ENCODE measurements around the gene PXN. TPM values are rescaled to one million over a fixed set of nuclear protein-coding genes. Genes with fewer than 3 reads are reported as not detected.
A peak's percentile ranks its signal among the peaks of the same experiment; 100 is the strongest.
"Not testable (repeated sequence)": the region's sequence is repeated elsewhere in the genome, so short reads cannot be mapped to it uniquely, and the experiment has no call there.

PXN gene
- total RNA-seq, 1 experiment from 2014 or later: 44.2 TPM

GRCh38 chr12:120254809-120255208, 10.7 kb downstream of the PXN start:
- peaks cover 70% of the 10 kb centered on the region for H3K4me1 ChIP-seq (replicated peaks)
- H3K4me3 ChIP-seq: no peak overlapping the region
- no peak overlapping the region for H3K27ac ChIP-seq
- no peaks in the 10 kb centered on the region for H3K9me3 ChIP-seq (replicated peaks)
- H3K27me3 ChIP-seq (replicated peaks): no peaks in the 10 kb centered on the region
- H3K36me3 ChIP-seq: peaks cover 25% of the 10 kb centered on the region
- no peak for DNase-seq (ENCODE audit: low read depth in 1 of 2, low spot score in 2 of 2)

GRCh38 chr12:120253313-120253712, 12.2 kb downstream of the PXN start:
- H3K4me1 ChIP-seq (replicated peaks): peaks cover 70% of the 10 kb centered on the region
- not testable (repeated sequence) for DNase-seq (ENCODE audit: low read depth in 1 of 2, low spot score in 2 of 2); H3K4me3 ChIP-seq; H3K27me3 ChIP-seq (replicated peaks); H3K27ac ChIP-seq; H3K9me3 ChIP-seq (replicated peaks)
- peaks cover 24% of the 10 kb centered on the region for H3K36me3 ChIP-seq

- Histone ChIP-seq H3K36me3 (peaks cover 24% of the 10 kb centered on the region), H3K4me3 (no peak overlapping the region), H3K9me3 (replicated peaks) (no peaks in the 10 kb centered on the region), H3K27ac (peak overlapping the region; percentile 82), H3K4me1 (replicated peaks) (peaks cover 70% of the 10 kb centered on the region), H3K27me3 (replicated peaks) (no peaks in the 10 kb centered on the region)
- no peak for DNase-seq (ENCODE audit: low read depth in 1 of 2, low spot score in 2 of 2)
These were observed 13.2 kb downstream of the PXN start for GRCh38 chr12:120252071-120252906.

- H3K27ac ChIP-seq: peak overlapping the region; percentile 82
- not testable (repeated sequence) for H3K4me3 ChIP-seq; H3K27me3 ChIP-seq (replicated peaks); H3K9me3 ChIP-seq (replicated peaks)
- peaks cover 24% of the 10 kb centered on the region for H3K36me3 ChIP-seq
- DNase-seq (ENCODE audit: low read depth in 1 of 2, low spot score in 2 of 2): peak; percentile 72 to 84
- peaks cover 70% of the 10 kb centered on the region for H3K4me1 ChIP-seq (replicated peaks)
These were observed 14.0 kb downstream of the PXN start for GRCh38 chr12:120251364-120252070.

- Histone ChIP-seq H3K27me3 (replicated peaks) (no peaks in the 10 kb centered on the region), H3K4me1 (replicated peaks) (peaks cover 78% of the 10 kb centered on the region), H3K27ac (peak overlapping the region; percentile 56), H3K9me3 (replicated peaks) (no peaks in the 10 kb centered on the region), H3K4me3 (no peak overlapping the region), H3K36me3 (peaks cover 21% of the 10 kb centered on the region)
- DNase-seq (ENCODE audit: low read depth in 1 of 2, low spot score in 2 of 2): no peak
These were observed 15.4 kb downstream of the PXN start for GRCh38 chr12:120249875-120250795.

GRCh38 chr12:120249266-120249874, 16.2 kb downstream of the PXN start:
- peaks cover 13% of the 10 kb centered on the region for H3K36me3 ChIP-seq
- H3K27ac ChIP-seq: peak overlapping the region; percentile 56
- no peak overlapping the region for H3K4me3 ChIP-seq
- H3K4me1 ChIP-seq (replicated peaks): peaks cover 83% of the 10 kb centered on the region
- no peaks in the 10 kb centered on the region for H3K27me3 ChIP-seq (replicated peaks)
- no peaks in the 10 kb centered on the region for H3K9me3 ChIP-seq (replicated peaks)
- peak; percentile 63 to 74 for DNase-seq (ENCODE audit: low read depth in 1 of 2, low spot score in 2 of 2)

- Histone ChIP-seq H3K4me1 (replicated peaks) (peaks cover 96% of the 10 kb centered on the region), H3K4me3 (no peak overlapping the region), H3K36me3 (peaks cover 20% of the 10 kb centered on the region), H3K27me3 (replicated peaks) (no peaks in the 10 kb centered on the region), H3K27ac (peak overlapping the region; percentile 56), H3K9me3 (replicated peaks) (no peaks in the 10 kb centered on the region)
- DNase-seq (ENCODE audit: low read depth in 1 of 2, low spot score in 2 of 2): peak in 1 of 2 experiments; percentile 62
These were observed 17.9 kb downstream of the PXN start for GRCh38 chr12:120247621-120248030.

- Histone ChIP-seq H3K27me3 (replicated peaks) (no peaks in the 10 kb centered on the region), H3K4me3 (no peak overlapping the region), H3K9me3 (replicated peaks) (no peaks in the 10 kb centered on the region), H3K36me3 (peaks cover 16% of the 10 kb centered on the region), H3K27ac (peak overlapping the region; percentile 56), H3K4me1 (replicated peaks) (peaks cover 92% of the 10 kb centered on the region)
- DNase-seq (ENCODE audit: low read depth in 1 of 2, low spot score in 2 of 2): no peak
These were observed 18.3 kb downstream of the PXN start for GRCh38 chr12:120247183-120247582.

- Histone ChIP-seq H3K36me3 (peaks cover 11% of the 10 kb centered on the region), H3K27ac (peak overlapping the region; percentile 56), H3K4me1 (replicated peaks) (peaks cover 87% of the 10 kb centered on the region)
- not testable (repeated sequence) for DNase-seq (ENCODE audit: low read depth in 1 of 2, low spot score in 2 of 2); H3K27me3 ChIP-seq (replicated peaks); H3K9me3 ChIP-seq (replicated peaks); H3K4me3 ChIP-seq
These were observed 18.8 kb downstream of the PXN start for GRCh38 chr12:120246705-120247104.

- no peaks in the 10 kb centered on the region for H3K9me3 ChIP-seq (replicated peaks)
- no peak overlapping the region for H3K4me3 ChIP-seq
- H3K36me3 ChIP-seq: peaks cover 14% of the 10 kb centered on the region; the same call in 1 of the 2 replicates
- no peaks in the 10 kb centered on the region for H3K27me3 ChIP-seq (replicated peaks)
- no peak overlapping the region for H3K27ac ChIP-seq
- peaks cover 64% of the 10 kb centered on the region for H3K4me1 ChIP-seq (replicated peaks)
- no peak for DNase-seq (ENCODE audit: low read depth in 1 of 2, low spot score in 2 of 2)
These were observed 22.4 kb downstream of the PXN start for GRCh38 chr12:120242971-120243699.

- H3K27ac ChIP-seq: no peak overlapping the region
- peaks cover 14% of the 10 kb centered on the region; the same call in 1 of the 2 replicates for H3K36me3 ChIP-seq
- H3K4me1 ChIP-seq (replicated peaks): peaks cover 64% of the 10 kb centered on the region
- H3K4me3 ChIP-seq: no peak overlapping the region
- no peaks in the 10 kb centered on the region for H3K9me3 ChIP-seq (replicated peaks)
- DNase-seq (ENCODE audit: low read depth in 1 of 2, low spot score in 2 of 2): no peak
- H3K27me3 ChIP-seq (replicated peaks): no peaks in the 10 kb centered on the region
These were observed 23.2 kb downstream of the PXN start for GRCh38 chr12:120242275-120242799.

- peaks cover 14% of the 10 kb centered on the region; the same call in 1 of the 2 replicates for H3K36me3 ChIP-seq
- no peaks in the 10 kb centered on the region for H3K27me3 ChIP-seq (replicated peaks)
- no peaks in the 10 kb centered on the region for H3K9me3 ChIP-seq (replicated peaks)
- DNase-seq (ENCODE audit: low read depth in 1 of 2, low spot score in 2 of 2): no peak
- peaks cover 64% of the 10 kb centered on the region for H3K4me1 ChIP-seq (replicated peaks)
- H3K27ac ChIP-seq: no peak overlapping the region
- no peak overlapping the region for H3K4me3 ChIP-seq
These were observed 23.8 kb downstream of the PXN start for GRCh38 chr12:120241561-120242274.

Data from SJSA1 (cell line).